ENCODE results near the gene NSA2.
"Not testable (repeated sequence)": the region's sequence is repeated elsewhere in the genome, so short reads cannot be mapped to it uniquely, and the experiment has no call there.

The NSA2 gene

DNA sequence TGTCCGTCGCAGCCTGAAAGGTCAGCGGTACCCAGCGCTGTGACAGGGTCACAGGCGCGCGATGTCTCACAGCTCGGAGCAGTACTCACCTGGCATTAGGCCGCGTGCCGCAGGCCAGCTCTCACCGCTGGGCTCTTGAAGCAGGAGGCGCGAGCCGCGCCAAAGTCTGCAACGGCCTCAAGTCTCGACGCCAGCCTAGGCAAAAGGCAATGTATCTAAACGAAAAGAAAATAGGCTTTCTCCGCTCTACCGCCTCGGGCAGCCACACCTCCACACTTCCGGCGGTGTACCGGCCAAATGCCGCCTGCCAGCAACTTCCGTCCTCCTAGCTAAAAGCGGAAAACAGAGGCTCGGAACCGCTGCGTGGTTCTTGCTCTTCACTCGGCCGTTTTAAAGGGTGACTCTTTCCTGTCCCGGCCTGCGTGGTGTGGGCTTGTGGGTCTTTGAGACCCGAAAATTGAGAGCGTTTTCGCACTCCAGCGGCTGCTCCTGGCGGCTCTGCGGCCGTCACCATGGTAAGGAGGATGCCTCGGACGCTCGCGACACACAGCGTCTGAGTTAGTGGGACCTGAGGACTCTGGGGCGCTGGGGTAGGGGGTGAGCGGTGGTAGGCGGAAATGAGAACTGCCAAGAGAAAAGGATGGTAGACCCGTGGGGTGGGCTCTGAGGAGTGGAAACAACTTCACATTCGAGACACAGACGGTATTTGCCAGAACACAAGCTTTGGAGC, at the start of gene NSA2, which contains the start of gene GFM2:
Gene NSA2 (plus strand): TSS at position 401 of the 730 bp plus-strand sequence. CDS start 112 bp downstream, at position 513.
Gene GFM2 (minus strand): TSS at position 269 of the 730 bp plus-strand sequence. CDS start 3,375 bp downstream, outside the sequence.
- DNase-seq (ENCODE audit: low spot score), result peak; percentile 92

DNA sequence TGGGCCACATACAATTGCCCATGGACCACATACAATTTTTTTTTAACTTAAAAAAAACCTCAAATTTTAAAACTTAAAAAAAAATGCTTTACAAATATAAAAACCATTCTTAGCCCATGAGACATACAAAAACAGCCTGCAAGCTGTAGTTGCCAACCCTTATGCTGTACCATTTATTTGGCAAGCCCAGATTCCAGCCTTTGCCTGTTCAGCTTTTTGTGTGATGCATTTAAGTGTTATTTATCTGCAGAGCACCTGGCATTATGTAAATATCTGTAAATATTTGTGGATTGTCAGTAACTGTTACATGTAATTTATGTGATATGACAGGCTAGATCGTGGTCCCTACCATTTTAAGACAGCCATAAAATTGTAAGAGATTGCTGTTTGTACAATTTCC, 49.5 kb upstream of the NSA2 start:
- DNase-seq (ENCODE audit: low spot score), result no peak

DNA sequence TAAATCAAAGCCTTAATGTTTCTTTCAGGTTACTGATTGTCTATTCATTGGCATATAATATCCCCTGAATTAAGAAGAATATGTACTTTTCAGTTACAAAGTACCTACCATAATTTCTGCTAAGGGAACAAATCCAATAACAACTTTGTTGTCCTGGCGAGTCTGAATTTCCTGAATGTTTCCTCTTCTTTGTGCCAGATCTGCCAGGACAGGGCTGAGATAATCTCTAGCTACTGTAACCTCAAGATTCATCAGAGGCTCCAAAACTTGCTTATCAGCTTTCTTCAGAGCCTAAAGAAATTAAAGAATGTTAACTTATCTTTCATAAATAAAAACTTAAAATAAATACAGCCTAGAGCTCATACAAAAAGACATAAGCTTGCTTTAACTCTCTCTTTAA, 44.8 kb upstream of the NSA2 start:
- no peak for DNase-seq (ENCODE audit: low spot score)

DNA sequence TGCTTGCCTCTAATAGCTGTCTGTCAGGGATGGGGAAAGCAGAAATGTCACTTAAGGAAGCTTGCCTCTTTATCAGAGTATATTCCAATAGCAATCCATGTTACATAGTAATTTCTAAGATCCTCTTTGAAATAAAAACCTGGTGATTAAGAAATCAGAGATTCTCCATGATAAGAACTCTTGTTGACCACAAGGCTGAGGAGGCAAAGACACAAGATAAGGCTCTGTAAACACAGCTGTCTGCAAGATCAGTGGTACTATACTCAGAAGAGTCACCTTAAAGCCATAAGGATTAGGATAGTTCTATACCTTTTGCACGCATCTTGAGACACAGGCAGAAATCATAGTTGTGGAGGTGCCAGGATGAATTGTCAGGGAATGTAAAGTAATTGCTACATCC, 41.7 kb upstream of the NSA2 start:
- DNase-seq (ENCODE audit: low spot score), result no peak

DNA sequence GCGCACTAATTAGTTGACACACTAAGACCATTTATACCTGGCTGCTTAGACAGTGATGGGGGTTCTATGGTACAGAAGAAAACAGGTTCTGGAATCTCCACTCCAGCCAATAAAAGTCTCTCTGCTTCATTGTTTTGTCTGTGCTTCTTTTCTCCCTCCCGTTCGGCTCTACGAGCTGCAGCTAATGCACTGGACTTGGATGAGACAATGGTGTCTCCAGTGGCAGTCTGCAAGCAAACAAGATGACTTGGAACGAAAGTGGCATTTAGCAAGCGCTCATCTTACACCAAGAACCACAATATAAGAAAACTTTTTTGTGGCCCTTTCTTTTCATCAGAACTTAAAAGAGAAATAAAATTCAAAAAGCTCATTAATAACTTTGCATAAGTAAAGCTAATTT, 30.3 kb upstream of the NSA2 start:
- no peak for DNase-seq (ENCODE audit: low spot score)

DNA sequence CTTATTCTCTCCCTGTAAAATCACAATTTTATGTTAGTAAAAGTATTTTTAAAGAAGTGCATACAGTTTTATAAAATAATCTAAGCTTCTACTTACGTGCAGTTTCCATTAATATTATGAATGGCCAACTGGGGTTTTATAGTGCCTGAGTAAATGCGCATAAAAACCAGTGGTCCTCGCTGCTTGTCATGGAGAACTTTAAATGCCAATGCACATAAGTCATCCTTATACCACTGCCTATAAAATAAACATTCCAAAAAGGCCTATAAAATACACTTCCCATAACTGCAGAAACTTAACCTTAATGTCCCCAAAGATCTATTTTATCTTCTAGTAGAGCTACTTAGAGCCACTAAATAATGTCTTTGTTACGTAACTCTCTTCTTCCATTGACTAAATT, 28.6 kb upstream of the NSA2 start:
- no peak for DNase-seq (ENCODE audit: low spot score)

DNA sequence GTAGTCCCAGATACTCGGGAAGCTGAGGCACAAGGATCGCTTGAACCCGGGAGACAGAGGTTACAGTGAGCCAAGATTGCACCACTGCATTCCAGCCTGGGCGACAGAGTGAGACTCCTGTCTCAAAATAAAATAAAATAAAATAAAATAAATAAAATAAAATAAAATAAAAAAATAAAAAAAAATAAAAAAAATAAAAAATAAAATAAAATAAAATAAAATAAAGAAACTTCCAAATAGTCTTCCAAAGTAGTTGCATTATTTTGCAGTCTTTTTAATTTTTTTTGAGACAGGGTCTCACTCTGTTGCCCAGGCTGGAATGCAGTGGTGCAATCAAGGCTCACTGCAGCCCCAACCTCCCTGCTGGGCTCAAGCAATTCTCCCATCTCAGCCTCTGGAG, 18.3 kb upstream of the NSA2 start:
- DNase-seq (ENCODE audit: low spot score), result not testable (repeated sequence)

DNA sequence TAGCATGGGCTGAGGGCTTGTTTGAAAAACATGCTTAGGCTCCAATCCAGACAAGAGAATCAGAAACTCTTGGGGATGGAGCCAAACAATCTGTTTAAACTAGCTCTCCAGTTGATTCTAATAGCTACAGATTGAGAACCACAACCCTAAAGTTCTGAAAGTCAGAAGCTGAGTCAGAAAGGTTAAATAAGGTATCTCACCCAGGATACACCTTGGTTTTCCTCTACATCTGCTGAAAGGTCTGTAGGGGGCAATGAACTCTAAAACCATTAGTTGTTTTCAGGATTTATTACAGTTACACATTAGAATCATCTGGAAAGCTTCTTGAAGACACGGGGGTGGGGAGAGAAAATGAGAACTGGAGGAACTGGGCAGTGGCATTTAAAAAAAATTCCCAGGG, 5.8 kb upstream of the NSA2 start:
- no peak for DNase-seq (ENCODE audit: low spot score)

DNA sequence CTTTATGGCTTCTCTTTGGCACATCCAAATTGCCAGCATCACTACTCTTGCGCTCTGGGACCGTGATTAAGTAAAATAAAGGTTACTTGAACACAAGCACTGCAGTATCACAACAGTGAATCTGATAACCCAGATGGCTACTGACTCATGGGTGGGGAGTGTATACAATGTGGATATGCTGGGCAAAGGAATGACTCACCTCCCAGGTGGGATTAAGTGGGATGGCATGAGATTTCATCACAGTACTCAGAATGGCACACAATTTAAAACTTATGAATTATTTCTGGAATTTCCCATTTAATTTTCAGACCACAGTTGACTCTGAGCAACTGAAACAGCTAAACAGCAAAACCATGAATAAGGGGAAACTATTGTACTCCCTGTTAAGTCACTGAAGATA, 4.5 kb upstream of the NSA2 start:
- DNase-seq (ENCODE audit: low spot score), result peak; percentile 5

DNA sequence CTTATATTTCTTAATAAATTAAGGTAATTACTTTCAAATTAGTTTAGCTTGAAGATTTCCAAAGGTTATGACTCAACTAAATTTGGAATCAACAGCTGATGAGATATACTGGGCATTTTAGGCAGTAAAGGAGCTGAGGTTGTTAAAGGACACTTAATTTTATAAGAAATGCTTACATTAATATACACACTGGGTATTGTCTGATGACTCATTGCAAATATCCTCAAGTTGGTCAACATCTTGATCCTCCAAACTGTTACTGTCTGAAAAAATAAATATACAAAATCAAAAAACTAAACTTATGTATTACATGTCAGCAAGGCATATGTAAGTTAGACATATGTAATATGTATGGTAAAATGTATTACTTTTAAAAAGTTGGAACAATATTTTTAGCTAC, 3.5 kb upstream of the NSA2 start:
- DNase-seq (ENCODE audit: low spot score), result no peak

DNA sequence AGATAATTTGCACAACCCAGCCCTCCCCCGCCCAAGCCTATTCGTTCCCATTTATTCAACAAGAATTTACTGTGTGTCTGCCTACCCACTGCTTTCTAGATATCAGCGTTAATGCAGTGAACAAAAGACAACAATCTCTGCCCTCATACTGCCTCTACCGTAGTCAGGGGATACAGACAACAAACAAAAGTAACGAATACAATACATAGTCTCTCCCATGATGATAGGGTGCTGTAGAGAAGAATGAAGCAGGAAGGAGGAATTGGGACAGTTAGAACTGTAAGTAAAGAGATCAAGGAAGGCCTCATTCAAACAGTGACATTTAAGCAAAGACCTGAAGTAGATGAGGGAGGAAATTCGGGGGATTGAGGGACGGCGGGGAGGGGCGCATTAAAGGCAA, 1.8 kb upstream of the NSA2 start:
- DNase-seq (ENCODE audit: low spot score), result no peak

DNA sequence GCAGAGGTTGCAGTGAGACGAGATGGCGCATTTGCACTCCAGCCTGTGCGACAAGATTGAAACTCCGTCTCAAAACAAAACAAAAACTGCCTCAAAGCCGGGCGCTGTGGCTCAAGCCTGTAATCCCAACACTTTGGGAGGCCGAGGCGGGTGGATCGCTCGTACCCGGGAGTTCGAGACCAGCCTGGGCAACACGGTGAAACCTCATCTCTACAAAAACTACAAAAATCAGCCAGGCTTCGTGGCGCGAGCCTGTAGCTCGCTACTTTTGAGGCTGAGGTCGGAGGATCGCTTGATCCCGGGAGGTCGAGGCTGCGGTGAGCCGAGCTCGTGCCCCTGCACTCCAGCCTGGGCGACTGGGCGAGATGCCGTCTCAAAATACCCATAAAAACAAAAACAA, 1.1 kb upstream of the NSA2 start:
- DNase-seq (ENCODE audit: low spot score), result no peak

DNA sequence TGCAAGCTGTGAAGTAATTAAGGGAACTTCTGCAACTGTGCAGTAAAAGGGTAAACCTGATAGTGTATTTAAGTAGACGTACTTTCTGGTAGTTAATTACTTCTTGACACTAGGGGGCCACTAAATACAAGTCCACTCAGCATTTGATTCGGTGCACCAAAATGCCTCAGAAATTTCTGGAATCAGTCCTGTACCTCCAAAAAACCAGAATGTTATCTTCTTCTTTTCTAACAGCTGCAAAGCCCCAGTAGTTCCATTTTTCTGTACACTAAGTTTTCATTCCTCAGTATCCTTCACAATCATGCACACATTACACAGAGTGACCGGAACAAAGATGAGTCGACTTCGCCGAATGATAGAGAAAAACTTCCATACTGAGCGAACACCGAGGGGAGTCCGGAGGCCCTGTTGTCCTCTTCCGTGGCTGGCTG, 616 bp upstream of the NSA2 start:
- peak; percentile 29 for DNase-seq (ENCODE audit: low spot score)

DNA sequence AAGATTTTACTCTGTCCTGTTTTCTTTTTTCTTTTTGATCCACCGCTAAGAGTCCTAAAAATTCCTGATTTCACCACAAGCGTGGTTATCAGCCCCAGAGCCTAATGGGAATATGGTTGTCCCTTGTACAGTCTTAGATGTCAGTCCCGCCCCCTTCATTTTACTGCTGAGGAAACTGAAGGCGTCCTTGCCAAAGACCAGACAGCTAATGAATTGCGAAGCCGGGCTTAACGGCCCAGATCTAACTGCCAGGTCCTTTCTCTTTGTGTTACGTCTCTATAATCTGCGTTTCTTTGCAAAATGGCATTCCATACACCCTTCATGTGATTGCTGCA, 497 bp downstream of the NSA2 start:
- DNase-seq (ENCODE audit: low spot score), result no peak

DNA sequence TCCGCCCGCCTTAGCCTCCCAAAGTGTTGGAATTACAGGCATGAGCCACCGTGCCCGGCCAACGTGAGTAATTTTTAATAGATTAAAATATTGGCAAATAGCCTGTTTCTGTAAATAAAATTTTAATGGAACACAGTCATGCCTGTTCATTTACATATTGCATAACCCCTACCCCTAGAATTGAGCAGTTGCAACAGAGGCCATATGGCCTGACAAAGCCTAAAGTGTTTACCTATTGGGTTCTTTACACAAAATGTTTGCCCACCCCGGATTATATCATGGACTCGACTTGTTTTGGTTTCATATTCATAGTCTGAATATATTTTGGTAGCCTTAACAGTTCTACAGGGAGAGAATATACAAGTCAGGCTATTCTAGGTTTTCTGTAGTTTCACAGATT, 5.3 kb downstream of the NSA2 start:
- no peak for DNase-seq (ENCODE audit: low spot score)

DNA sequence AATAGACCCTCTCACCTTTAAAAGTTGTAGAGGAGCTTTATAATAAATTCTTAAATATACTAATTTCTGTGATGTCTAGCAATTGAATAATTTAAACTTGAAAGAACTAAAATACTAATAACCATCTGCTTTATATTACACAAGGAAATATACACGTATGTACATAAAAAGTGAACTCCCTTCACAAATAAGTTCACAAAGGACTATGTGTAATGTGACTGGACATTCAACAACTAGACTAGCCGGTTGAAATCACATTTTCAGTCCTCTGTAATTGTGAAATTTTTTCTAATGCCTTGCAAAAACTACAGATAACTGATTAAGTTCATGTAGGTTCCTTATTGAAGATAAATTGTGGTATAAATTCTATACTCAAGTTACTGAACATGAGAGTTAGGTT, 11.6 kb downstream of the NSA2 start:
- no peak for DNase-seq (ENCODE audit: low spot score)

DNA sequence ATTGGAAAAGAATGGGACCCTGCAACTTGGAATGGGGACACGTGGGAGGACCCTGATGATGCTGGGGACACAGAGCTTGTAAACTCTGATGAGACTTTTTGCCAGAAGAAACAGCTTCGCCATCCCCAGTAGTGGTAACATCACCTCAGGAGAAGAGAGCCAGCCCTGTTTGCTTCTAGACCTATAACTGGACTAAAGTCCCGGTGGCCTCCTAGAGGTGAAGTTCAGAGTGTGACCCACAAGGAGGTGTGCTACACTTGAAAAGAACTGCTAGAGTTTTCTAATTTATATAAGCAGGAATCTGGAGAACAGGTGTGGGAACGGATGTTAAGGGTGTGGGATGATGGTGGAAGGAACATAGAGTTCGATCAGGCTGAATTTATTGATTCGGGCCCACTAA, 19.8 kb downstream of the NSA2 start:
- no peak for DNase-seq (ENCODE audit: low spot score)

DNA sequence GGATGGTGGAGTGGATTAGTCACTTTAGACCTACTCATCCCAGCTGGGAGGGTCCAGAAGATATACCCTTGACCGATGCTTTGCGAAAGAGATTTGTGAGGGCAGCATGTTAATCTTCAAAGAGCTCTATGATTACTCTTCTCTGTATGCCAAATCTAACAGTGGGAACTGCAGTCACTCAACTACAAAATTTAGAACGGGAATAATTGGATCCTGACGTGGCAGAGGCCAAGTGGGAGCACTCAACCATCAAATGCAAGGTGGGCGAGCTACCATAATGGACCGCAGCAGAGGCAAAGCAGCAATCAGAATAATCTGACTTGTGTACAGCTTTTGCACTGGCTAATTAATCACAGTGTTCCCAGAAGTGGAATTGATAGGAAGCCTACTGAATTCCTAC, 20.4 kb downstream of the NSA2 start:
- DNase-seq (ENCODE audit: low spot score), result no peak

DNA sequence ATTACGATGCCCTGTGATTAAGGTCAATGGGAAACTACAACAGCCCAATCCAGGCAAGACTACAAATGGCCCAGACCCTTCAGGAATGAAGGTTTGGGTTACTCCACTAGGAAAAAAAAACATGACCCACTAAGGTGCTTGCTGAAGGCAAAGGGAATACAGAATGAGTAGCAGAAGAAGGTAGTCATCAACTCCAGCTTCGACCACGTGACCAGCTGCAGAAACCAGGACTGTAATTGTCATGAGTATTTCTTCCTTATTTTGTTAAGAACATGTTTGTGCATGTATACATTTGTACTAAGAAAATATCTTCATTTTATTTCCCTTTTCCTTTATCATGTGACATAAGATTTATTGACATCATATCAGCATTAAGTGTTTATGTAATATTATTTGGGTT, 24.6 kb downstream of the NSA2 start:
- DNase-seq (ENCODE audit: low spot score), result not testable (repeated sequence)

DNA sequence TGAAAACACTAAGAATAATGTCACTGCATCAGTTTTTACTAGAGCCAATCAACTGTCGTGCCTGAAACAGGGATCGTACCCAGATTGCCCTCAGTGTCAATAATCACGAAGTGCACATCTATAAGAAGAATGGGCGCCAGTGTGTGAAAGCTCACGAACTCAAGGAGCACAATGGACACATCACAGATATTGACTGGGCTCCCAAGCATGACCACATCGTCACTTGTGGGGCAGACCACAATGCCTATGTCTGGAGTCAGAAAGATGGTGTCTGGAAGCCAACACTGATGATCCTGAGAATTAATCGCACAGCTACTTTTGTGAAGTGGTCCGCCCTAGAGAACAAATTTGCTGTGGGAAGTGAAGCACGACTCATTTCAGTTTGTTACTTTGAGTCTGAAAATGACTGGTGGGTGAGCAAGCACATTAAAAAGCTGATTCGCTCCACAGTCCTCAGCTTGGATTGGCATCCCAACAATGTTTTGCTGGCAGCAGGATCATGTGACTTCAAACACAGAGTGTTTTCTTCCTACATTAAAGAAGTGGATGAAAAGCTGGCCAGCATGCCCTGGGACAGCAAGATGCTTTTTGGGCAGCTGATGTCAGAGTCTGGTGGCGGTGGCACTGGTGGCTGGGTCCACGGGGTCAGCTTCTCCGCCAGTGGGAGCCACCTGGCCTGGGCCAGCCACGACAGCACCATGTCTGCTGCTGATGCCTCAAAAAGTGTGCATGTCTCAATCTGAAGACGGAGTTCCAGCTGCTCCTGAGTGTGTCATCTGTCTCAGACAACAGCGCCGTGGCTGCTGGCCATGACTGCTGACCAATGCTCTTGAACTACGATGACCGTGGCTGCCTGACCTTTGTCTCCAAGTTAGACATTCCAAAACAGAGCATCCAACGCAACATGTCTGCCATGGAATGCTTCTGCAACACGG, 32.2 kb downstream of the NSA2 start:
- no peak for DNase-seq (ENCODE audit: low spot score)

DNA sequence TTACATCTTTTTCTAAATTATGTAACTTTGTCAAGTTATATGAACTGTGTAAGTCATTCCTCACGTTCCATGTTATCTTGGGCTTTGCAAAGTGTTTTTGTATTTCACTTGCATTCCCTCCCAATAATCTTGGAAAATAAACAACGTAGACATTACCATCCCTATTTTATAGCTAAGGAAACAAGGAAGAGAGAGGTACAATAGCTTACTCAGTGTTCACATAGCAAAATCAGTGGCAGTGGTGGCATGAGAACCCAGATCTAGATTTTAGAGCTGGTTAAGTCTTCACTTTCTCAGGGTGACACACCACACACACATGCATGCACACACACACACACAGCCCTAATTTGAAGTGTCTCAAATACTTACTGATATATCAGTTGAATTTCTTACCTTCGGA, 34.1 kb downstream of the NSA2 start:
- DNase-seq (ENCODE audit: low spot score), result no peak

DNA sequence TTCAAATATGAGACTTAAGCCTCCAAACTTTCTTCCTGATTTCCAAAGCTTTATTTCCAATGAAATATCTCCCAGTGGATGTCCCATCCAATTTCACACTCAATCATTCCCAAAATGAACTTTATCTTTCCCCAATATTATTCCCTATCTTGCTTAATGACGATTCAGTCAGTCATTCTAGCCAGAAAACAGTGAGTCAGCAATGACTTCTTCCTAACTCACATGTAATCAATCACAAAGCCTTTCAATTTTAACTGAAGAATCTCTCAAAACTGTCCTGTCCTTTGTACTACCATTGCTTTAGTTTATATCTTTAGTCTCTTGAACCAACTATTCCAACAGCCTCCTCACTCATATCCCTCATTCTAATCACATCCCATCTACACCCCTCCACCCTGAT, 34.9 kb downstream of the NSA2 start:
- DNase-seq (ENCODE audit: low spot score), result no peak

DNA sequence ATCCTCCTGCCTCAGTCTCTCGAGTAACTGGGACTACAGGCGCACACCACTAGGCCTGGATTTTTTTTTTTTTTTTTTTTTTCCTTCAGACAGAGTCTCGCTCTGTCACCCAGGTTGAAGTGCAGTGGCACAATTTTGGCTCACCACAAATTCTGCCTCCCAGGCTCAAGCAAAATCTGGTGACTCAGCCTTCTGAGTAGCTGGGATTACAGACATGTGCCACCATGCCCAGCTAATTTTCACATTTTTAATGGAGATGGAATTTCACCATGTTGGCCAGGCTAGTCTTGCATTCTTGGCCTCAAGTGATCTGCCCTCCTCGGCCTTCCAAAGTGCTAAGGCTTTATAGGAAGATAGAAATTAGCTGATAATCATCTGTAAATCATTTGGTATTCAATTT, 43.9 kb downstream of the NSA2 start:
- DNase-seq (ENCODE audit: low spot score), result no peak
